HTR-8/SVneo (cell line): ENCODE data around the gene FLNB.

Source experiments
- DNase-seq: peaks from one replicate; pipeline ENCODE4 v3.0.0; 2011; ENCODE audit warnings: low spot score, mixed read lengths; ENCODE audit not compliant: insufficient read length
- FAIRE-seq: peaks from 2 replicates; lab custom pipeline; 2011; peaks lifted over from hg19 to GRCh38; lab: Jason Lieb, UNC

Gene FLNB

GRCh38 chr3:58119186-58119585 is 111.0 kb downstream of the FLNB start:
- no peak for DNase-seq
- FAIRE-seq = no peak

GRCh38 chr3:58120075-58120812 is 112.0 kb downstream of the FLNB start:
- FAIRE-seq (no peak), DNase-seq (no peak)

GRCh38 chr3:58121183-58121582 is 113.0 kb downstream of the FLNB start:
- FAIRE-seq (no peak), DNase-seq (no peak)

GRCh38 chr3:58122936-58123700 is 114.9 kb downstream of the FLNB start:
- DNase-seq = no peak
- no peak for FAIRE-seq

- DNase-seq = no peak
- FAIRE-seq = peak; percentile 13
Observed at GRCh38 chr3:58124387-58124786, 116.2 kb downstream of the FLNB start.

- FAIRE-seq = no peak
- no peak for DNase-seq
Observed at GRCh38 chr3:58129041-58129770, 121.0 kb downstream of the FLNB start.

GRCh38 chr3:58130591-58130990 is 122.4 kb downstream of the FLNB start:
- DNase-seq (no peak), FAIRE-seq (no peak)

GRCh38 chr3:58131101-58131825 is 123.0 kb downstream of the FLNB start:
- DNase-seq (no peak), FAIRE-seq (no peak)

GRCh38 chr3:58132850-58133249 is 124.6 kb downstream of the FLNB start:
- peak; percentile 44 for FAIRE-seq
- no peak for DNase-seq

GRCh38 chr3:58134468-58134867 is 126.2 kb downstream of the FLNB start:
- FAIRE-seq (no peak), DNase-seq (no peak)

- no peak for FAIRE-seq
- DNase-seq = no peak
Observed at GRCh38 chr3:58135712-58136543, 127.7 kb downstream of the FLNB start.

GRCh38 chr3:58137306-58137705 is 129.1 kb downstream of the FLNB start:
- FAIRE-seq (no peak), DNase-seq (no peak)

GRCh38 chr3:58141766-58142345 is 133.6 kb downstream of the FLNB start:
- no peak for FAIRE-seq

GRCh38 chr3:58143417-58144055 is 135.3 kb downstream of the FLNB start:
- no peak for FAIRE-seq

More at GRCh38 chr3:58141766-58142345, 133.6 kb downstream of the FLNB start:
- no peak for DNase-seq

GRCh38 chr3:58144478-58145325 is 136.5 kb downstream of the FLNB start:
- no peak for FAIRE-seq
- no peak for DNase-seq

More at GRCh38 chr3:58143417-58144055, 135.3 kb downstream of the FLNB start:
- DNase-seq = no peak

- DNase-seq = no peak
- peak; percentile 67 for FAIRE-seq
Observed at GRCh38 chr3:58148049-58148448, 139.8 kb downstream of the FLNB start.

GRCh38 chr3:58150130-58150809 is 142.0 kb downstream of the FLNB start:
- no peak for DNase-seq
- FAIRE-seq = no peak
